ENCODE results near the gene PPP1R16B. TPM values are rescaled to one million over a fixed set of nuclear protein-coding genes. Genes with fewer than 3 reads are reported as not detected.

The PPP1R16B gene
- total RNA-seq, 2 donors from 2014 or later: 1.3 to 1.9 TPM

GRCh38 chr20:38963745-38964144 is 158.2 kb downstream of the PPP1R16B start:
- H3K9me3 ChIP-seq: no peaks in the 10 kb centered on the region
- TF ChIP-seq, protein P1, sequence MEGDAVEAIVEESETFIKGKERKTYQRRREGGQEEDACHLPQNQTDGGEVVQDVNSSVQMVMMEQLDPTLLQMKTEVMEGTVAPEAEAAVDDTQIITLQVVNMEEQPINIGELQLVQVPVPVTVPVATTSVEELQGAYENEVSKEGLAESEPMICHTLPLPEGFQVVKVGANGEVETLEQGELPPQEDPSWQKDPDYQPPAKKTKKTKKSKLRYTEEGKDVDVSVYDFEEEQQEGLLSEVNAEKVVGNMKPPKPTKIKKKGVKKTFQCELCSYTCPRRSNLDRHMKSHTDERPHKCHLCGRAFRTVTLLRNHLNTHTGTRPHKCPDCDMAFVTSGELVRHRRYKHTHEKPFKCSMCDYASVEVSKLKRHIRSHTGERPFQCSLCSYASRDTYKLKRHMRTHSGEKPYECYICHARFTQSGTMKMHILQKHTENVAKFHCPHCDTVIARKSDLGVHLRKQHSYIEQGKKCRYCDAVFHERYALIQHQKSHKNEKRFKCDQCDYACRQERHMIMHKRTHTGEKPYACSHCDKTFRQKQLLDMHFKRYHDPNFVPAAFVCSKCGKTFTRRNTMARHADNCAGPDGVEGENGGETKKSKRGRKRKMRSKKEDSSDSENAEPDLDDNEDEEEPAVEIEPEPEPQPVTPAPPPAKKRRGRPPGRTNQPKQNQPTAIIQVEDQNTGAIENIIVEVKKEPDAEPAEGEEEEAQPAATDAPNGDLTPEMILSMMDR (IDR thresholded peaks at IDR 0.05): no peak
- no peak for TF ChIP-seq POLR2AphosphoS5 (IDR thresholded peaks at IDR 0.05)
- H3K27ac ChIP-seq: no peak overlapping the region
- intact Hi-C loops (cut with DNase I): loop anchor here (5.0 kb wide), 2 partner anchors 36 to 84 kb away; partner anchors contain the start of gene FAM83D
- H3K36me3 ChIP-seq: no peaks in the 10 kb centered on the region
- H3K4me3 ChIP-seq: no peak overlapping the region
- peaks cover 5% of the 10 kb centered on the region for H3K4me1 ChIP-seq (replicated peaks)
- DNase-seq (ENCODE audit: low spot score): no peak
- no peaks in the 10 kb centered on the region for H3K27me3 ChIP-seq (replicated peaks; ENCODE audit: insufficient read depth)

- peaks cover 5% of the 10 kb centered on the region for H3K4me1 ChIP-seq (replicated peaks)
- intact Hi-C loops (cut with DNase I): no loop called here
- no peaks in the 10 kb centered on the region for H3K27me3 ChIP-seq (replicated peaks; ENCODE audit: insufficient read depth)
- DNase-seq (ENCODE audit: low spot score): no peak
- no peaks in the 10 kb centered on the region for H3K36me3 ChIP-seq
- H3K9me3 ChIP-seq: no peaks in the 10 kb centered on the region
- TF ChIP-seq POLR2A (IDR thresholded peaks at IDR 0.05): no peak
- TF ChIP-seq, protein P1 (IDR thresholded peaks at IDR 0.05): no peak
- TF ChIP-seq POLR2AphosphoS5 (IDR thresholded peaks at IDR 0.05): no peak
- H3K4me3 ChIP-seq: no peak overlapping the region
- H3K27ac ChIP-seq: no peak overlapping the region
Observed at GRCh38 chr20:38965264-38965663, 159.8 kb downstream of the PPP1R16B start.

DNA sequence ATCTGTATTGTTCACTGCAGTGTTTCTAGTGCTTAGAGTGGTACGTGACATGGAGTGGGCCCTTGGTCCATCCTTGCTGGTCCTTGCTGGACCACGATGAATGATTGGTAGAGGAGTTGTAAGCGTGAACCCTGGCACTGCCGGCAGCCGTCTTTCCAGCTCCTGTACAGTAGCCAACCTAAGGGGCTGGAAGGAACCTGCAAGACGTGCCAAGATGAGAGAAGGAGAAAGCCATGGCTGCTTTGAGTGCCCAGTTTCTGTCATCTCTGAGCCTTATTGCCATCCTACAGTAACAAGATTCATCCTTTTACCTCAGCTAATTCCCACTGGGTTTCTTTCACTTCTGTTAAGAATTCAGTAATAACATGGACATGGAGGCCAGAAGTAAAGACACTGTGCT is 162.6 kb downstream of the PPP1R16B start:
- WGBS: 46% methylated on average over 6 of the region's 6 CpGs
- Histone ChIP-seq H3K36me3 (no peaks in the 10 kb centered on the region), H3K27me3 (replicated peaks; ENCODE audit: insufficient read depth) (no peaks in the 10 kb centered on the region), H3K27ac (no peak overlapping the region), H3K4me1 (replicated peaks) (peaks cover under 1% of the 10 kb centered on the region), H3K4me3 (no peak overlapping the region), H3K9me3 (no peaks in the 10 kb centered on the region)
- no peak for DNase-seq (ENCODE audit: low spot score)
- intact Hi-C loops (cut with DNase I): no loop called here
- TF ChIP-seq POLR2AphosphoS5 (IDR thresholded peaks at IDR 0.05) (no peak), POLR2A (IDR thresholded peaks at IDR 0.05) (no peak)
- TF ChIP-seq, protein P1 (IDR thresholded peaks at IDR 0.05): no peak

DNA sequence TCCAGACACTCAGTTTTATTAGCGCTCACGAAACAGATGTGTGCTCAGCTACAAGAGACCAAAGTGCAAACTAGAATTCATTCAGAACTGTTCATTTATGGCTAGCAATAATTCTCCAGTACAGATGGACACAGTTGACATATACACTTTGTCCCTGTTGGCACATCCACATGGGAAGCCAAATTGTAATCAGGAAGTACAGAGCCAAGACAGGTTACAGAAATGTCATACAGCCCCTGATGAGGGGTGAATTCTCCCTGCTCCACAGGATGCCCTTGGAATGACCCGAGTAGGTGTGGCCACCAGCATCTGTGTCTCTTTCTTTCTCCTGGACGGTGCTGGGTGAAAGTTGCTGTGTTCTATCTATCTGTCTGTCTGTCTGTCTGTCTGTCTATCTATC is 164.2 kb downstream of the PPP1R16B start:
- H3K27ac ChIP-seq: peak overlapping the region in 1 of 2 donors; percentile 36
- no peaks in the 10 kb centered on the region for H3K36me3 ChIP-seq
- H3K9me3 ChIP-seq: no peaks in the 10 kb centered on the region
- DNase-seq (ENCODE audit: low spot score): no peak
- no peaks in the 10 kb centered on the region for H3K4me1 ChIP-seq (replicated peaks)
- no peaks in the 10 kb centered on the region for H3K27me3 ChIP-seq (replicated peaks; ENCODE audit: insufficient read depth)
- no peak for TF ChIP-seq POLR2AphosphoS5 (IDR thresholded peaks at IDR 0.05)
- TF ChIP-seq, protein P1 (IDR thresholded peaks at IDR 0.05): no peak
- no peak for TF ChIP-seq POLR2A (IDR thresholded peaks at IDR 0.05)
- intact Hi-C loops (cut with DNase I): no loop called here
- WGBS: 63% methylated on average over 4 of the region's 4 CpGs
- H3K4me3 ChIP-seq: no peak overlapping the region

DNA sequence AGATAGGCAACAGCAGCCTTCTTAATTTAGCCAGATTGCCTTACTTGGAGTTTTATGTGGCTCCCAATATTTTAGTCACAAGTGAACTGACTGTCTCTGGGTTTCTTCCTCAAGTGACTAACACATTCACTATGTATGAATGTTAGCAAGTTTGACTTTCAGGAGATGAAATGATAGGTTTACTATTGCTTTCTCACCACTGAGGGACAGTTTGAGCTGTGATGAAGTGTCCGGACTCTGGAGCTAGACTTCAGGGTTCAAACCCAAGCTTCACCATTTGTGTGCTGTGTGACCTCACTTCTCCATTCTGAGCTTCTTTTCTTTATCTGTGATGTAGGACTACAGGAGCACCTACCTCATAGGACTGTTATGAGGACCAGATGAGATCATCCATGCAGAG is 164.8 kb downstream of the PPP1R16B start:
- Histone ChIP-seq H3K4me1 (replicated peaks) (no peaks in the 10 kb centered on the region), H3K27me3 (replicated peaks; ENCODE audit: insufficient read depth) (no peaks in the 10 kb centered on the region), H3K36me3 (no peaks in the 10 kb centered on the region), H3K9me3 (no peaks in the 10 kb centered on the region), H3K27ac (peak overlapping the region in 1 of 2 donors; percentile 8), H3K4me3 (no peak overlapping the region)
- TF ChIP-seq POLR2A (IDR thresholded peaks at IDR 0.05): no peak
- TF ChIP-seq POLR2AphosphoS5 (IDR thresholded peaks at IDR 0.05): peak; percentile 39
- DNase-seq (ENCODE audit: low spot score): no peak
- intact Hi-C loops (cut with DNase I): no loop called here
- 58% methylated on average over 1 of the region's 1 CpG for WGBS

Small RNAs within 50 kb of the gene (small RNA-seq; reads per million reads assigned to genes)
- 0 reads per million in 2 donors for gene AL023803.1

Other genes starting within 250 kb of the PPP1R16B start
- gene ADIG, start 224.5 kb upstream of the PPP1R16B start, total RNA-seq: not detected
- gene ARHGAP40, start 203.9 kb upstream of the PPP1R16B start, total RNA-seq: 1 to 10 TPM in 1 of 2 donors, under 1 TPM in 1; 0.85 to 4.5 TPM
- not detected for gene SLC32A1, start 81.2 kb upstream of the PPP1R16B start, total RNA-seq
- 10 to 100 TPM in 1 of 2 donors, 1 to 10 TPM in 1; 6.4 to 18.1 TPM for gene ACTR5, start 57.2 kb upstream of the PPP1R16B start, total RNA-seq
- 10 to 100 TPM; 10.2 to 12.6 TPM for gene FAM83D, start 120.7 kb downstream of the PPP1R16B start, total RNA-seq
- 10 to 100 TPM; 12.8 to 15.6 TPM for gene DHX35, start 156.6 kb downstream of the PPP1R16B start, total RNA-seq

Measured in prostate gland (tissue), 2 donors.